ENCODE results near the gene IFNGR2.

DNA sequence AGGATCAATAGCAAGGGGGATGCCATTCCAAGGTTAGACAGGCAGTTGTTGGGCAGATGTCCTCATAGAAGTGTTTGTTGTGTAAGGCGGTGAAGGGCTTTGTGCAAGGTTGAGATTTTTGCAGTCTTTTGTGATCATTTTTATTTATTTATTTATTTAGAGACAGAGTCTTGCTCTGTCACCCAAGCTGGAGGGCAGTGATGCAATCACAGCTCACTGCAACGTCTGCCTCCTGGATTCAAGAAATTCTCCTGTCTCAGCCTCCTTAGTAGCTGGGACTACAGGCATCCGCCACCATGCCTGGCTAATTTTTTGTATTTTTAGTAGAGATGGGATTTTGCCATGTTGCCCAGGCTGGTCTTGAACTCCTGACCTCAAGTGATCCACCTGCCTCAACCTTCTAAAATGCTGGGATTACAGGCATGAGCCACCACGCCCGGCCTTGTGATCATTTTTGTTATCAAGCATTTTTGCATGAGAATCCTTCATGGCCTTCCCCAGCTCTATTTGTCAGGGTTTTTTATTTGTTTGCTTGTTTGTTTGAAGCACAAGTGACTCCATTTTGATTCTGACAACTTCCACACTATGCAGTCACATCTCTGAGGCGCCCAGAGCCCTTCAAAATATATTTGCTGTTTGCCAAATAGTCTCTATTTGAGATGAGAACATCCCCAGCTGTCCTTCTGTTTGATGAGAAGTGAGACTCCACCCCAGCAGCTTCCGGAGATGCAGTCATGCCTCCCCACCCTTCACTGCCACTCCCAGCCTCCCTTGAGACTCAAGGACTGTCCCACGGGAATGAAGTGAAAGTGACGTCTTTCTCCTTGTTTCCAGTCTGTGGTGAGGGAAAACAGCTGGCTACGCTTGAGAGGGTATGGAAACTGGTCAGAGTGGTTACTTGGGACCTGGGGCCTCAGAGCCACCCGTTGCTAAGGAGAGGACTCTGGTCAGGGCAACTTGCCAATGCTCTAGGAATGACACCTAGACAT, 38.6 kb downstream of the IFNGR2 start:
- TF ChIP-seq, protein P1, sequence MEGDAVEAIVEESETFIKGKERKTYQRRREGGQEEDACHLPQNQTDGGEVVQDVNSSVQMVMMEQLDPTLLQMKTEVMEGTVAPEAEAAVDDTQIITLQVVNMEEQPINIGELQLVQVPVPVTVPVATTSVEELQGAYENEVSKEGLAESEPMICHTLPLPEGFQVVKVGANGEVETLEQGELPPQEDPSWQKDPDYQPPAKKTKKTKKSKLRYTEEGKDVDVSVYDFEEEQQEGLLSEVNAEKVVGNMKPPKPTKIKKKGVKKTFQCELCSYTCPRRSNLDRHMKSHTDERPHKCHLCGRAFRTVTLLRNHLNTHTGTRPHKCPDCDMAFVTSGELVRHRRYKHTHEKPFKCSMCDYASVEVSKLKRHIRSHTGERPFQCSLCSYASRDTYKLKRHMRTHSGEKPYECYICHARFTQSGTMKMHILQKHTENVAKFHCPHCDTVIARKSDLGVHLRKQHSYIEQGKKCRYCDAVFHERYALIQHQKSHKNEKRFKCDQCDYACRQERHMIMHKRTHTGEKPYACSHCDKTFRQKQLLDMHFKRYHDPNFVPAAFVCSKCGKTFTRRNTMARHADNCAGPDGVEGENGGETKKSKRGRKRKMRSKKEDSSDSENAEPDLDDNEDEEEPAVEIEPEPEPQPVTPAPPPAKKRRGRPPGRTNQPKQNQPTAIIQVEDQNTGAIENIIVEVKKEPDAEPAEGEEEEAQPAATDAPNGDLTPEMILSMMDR (IDR thresholded peaks at IDR 0.05) = no peak
- no peak for TF ChIP-seq POLR2AphosphoS5 (IDR thresholded peaks at IDR 0.05; ENCODE audit: low read depth, low read length)
